Measurements from ENCODE around the gene KIFC1. TPM values are rescaled to one million over a fixed set of nuclear protein-coding genes. Genes with fewer than 3 reads are reported as not detected.
"Not testable (repeated sequence)": the region's sequence is repeated elsewhere in the genome, so short reads cannot be mapped to it uniquely, and the experiment has no call there.

Gene KIFC1
- total RNA-seq, 1 experiment from 2014 or later: 73.8 TPM

GRCh38 chr6:33367009-33367714 is 24.5 kb upstream of the KIFC1 start:
- Mint-ChIP-seq H3K4me1 (peaks cover 10 to 22% of the 10 kb centered on the region in 2 experiments), H3K36me3 (ENCODE audit: insufficient read depth in 1 of 3, low read depth in 3 of 3) (no peaks in the 10 kb centered on the region), H3K4me3 (no peak overlapping the region), H3K9me3 (no peaks in the 10 kb centered on the region), H3K27ac (peak overlapping the region in 1 of 3 experiments; percentile 0; a peak in 1 of 7 replicates), H3K27me3 (ENCODE audit: low read depth) (no peaks in the 10 kb centered on the region)
- H3K79me2 ChIP-seq (ENCODE audit: insufficient read depth, low read length): no peaks in the 10 kb centered on the region
- no peaks in the 10 kb centered on the region for H4K20me1 ChIP-seq (ENCODE audit: control insufficient read depth, insufficient read depth, insufficient read length)
- H3K4ac ChIP-seq (ENCODE audit: low read depth, low read length): no peak overlapping the region
- H3K56ac ChIP-seq (ENCODE audit: insufficient read length, low read depth, low read length): no peak overlapping the region
- no peak overlapping the region for H4K91ac ChIP-seq (ENCODE audit: insufficient read length, low read depth, low read length)
- H3K18ac ChIP-seq (ENCODE audit: insufficient read length, low read depth, low read length): no peak overlapping the region
- H3K23ac ChIP-seq (ENCODE audit: insufficient read length, low read depth, low read length): no peak overlapping the region
- H2BK15ac ChIP-seq (ENCODE audit: low read depth, low read length): no peak overlapping the region
- H2BK5ac ChIP-seq (ENCODE audit: insufficient read length, low read length): no peak overlapping the region
- no peak overlapping the region for H3K4me2 ChIP-seq (ENCODE audit: insufficient read depth, insufficient read length, low read length)
- H2AFZ ChIP-seq (ENCODE audit: low read length): no peak overlapping the region
- no peaks in the 10 kb centered on the region for H3K79me1 ChIP-seq (ENCODE audit: insufficient read depth, low read depth, low read length, poor library complexity, severe bottlenecking)
- no peaks in the 10 kb centered on the region for H3K23me2 ChIP-seq (ENCODE audit: insufficient read length, low read depth, low read length, poor library complexity, severe bottlenecking)
- no peak overlapping the region for H3K27ac ChIP-seq (ENCODE audit: insufficient read length, low read depth, low read length)
- no peak overlapping the region for H3T11ph ChIP-seq (ENCODE audit: low read length)
- H2BK12ac ChIP-seq (ENCODE audit: insufficient read length, low read depth, low read length): no peak overlapping the region
- H4K5ac ChIP-seq (ENCODE audit: insufficient read length, low read depth, low read length): no peak overlapping the region
- no peak for TF ChIP-seq CTCF (conservative IDR thresholded peaks at IDR 0.05)
- no peak for DNase-seq
- H2AK5ac ChIP-seq (ENCODE audit: insufficient read length, low read length): no peak overlapping the region
- H3K27me3 ChIP-seq (ENCODE audit: insufficient read depth, low read length): no peaks in the 10 kb centered on the region
- no peak overlapping the region for H2BK20ac ChIP-seq (ENCODE audit: low read depth, low read length, poor library complexity, severe bottlenecking)
- no peaks in the 10 kb centered on the region for H3K9me3 ChIP-seq (ENCODE audit: control insufficient read depth, low read depth, low read length)
- H2BK120ac ChIP-seq (ENCODE audit: low read depth, low read length, poor library complexity, severe bottlenecking): no peak overlapping the region
- no peak overlapping the region for H3K14ac ChIP-seq (ENCODE audit: insufficient read depth, low read length)
- no CpG with 5 or more reads among the region's 8 CpGs for WGBS (ENCODE audit: extremely low coverage, insufficient read length, low lambda C conversion rate)
- H4K8ac ChIP-seq (replicated peaks; ENCODE audit: insufficient read length, low read depth, low read length): no peak overlapping the region
- H3K4me1 ChIP-seq (ENCODE audit: insufficient read depth, low read length): peaks cover 2% of the 10 kb centered on the region; the same call in 1 of the 2 replicates
- no peak overlapping the region for H3K9ac ChIP-seq (ENCODE audit: extremely low read depth, insufficient read length, low read length)

GRCh38 chr6:33367715-33368025 is 24.0 kb upstream of the KIFC1 start:
- not testable (repeated sequence) for H4K20me1 ChIP-seq (ENCODE audit: control insufficient read depth, insufficient read depth, insufficient read length); H3K18ac ChIP-seq (ENCODE audit: insufficient read length, low read depth, low read length); H2BK15ac ChIP-seq (ENCODE audit: low read depth, low read length); H2AFZ ChIP-seq (ENCODE audit: low read length); H3K27me3 ChIP-seq (ENCODE audit: insufficient read depth, low read length); H3T11ph ChIP-seq (ENCODE audit: low read length); H2BK120ac ChIP-seq (ENCODE audit: low read depth, low read length, poor library complexity, severe bottlenecking); H3K36me3 Mint-ChIP-seq (ENCODE audit: insufficient read depth in 1 of 3, low read depth in 3 of 3); H3K4me2 ChIP-seq (ENCODE audit: insufficient read depth, insufficient read length, low read length); H3K79me1 ChIP-seq (ENCODE audit: insufficient read depth, low read depth, low read length, poor library complexity, severe bottlenecking); H3K4ac ChIP-seq (ENCODE audit: low read depth, low read length); H3K56ac ChIP-seq (ENCODE audit: insufficient read length, low read depth, low read length); H3K23ac ChIP-seq (ENCODE audit: insufficient read length, low read depth, low read length); H2BK20ac ChIP-seq (ENCODE audit: low read depth, low read length, poor library complexity, severe bottlenecking); H3K14ac ChIP-seq (ENCODE audit: insufficient read depth, low read length); DNase-seq; H2BK5ac ChIP-seq (ENCODE audit: insufficient read length, low read length); H4K5ac ChIP-seq (ENCODE audit: insufficient read length, low read depth, low read length); H3K4me3 Mint-ChIP-seq; H3K23me2 ChIP-seq (ENCODE audit: insufficient read length, low read depth, low read length, poor library complexity, severe bottlenecking); H2AK5ac ChIP-seq (ENCODE audit: insufficient read length, low read length); H3K9me3 ChIP-seq (ENCODE audit: control insufficient read depth, low read depth, low read length); H2BK12ac ChIP-seq (ENCODE audit: insufficient read length, low read depth, low read length); H4K91ac ChIP-seq (ENCODE audit: insufficient read length, low read depth, low read length); H3K27ac ChIP-seq (ENCODE audit: insufficient read length, low read depth, low read length); H3K9me3 Mint-ChIP-seq; H4K8ac ChIP-seq (replicated peaks; ENCODE audit: insufficient read length, low read depth, low read length); H3K27ac Mint-ChIP-seq; H3K27me3 Mint-ChIP-seq (ENCODE audit: low read depth); H3K79me2 ChIP-seq (ENCODE audit: insufficient read depth, low read length); H3K4me1 ChIP-seq (ENCODE audit: insufficient read depth, low read length); H3K9ac ChIP-seq (ENCODE audit: extremely low read depth, insufficient read length, low read length)
- no CpG with 5 or more reads among the region's 5 CpGs for WGBS (ENCODE audit: extremely low coverage, insufficient read length, low lambda C conversion rate)
- peaks cover 15 to 26% of the 10 kb centered on the region in 2 experiments for H3K4me1 Mint-ChIP-seq
